Fibroblast of lung (primary cell): ENCODE data around the gene MRPL19. TPM values are rescaled to one million over a fixed set of nuclear protein-coding genes. Genes with fewer than 3 reads are reported as not detected.

ENCODE experiments used
- DNase-seq, 2 donors: peaks; one replicate each; pipeline versions ENCODE4 v3.0.0 to v3.0.0-alpha.2; 2010; ENCODE audit warnings: low read depth in 2 of 2
- H2AFZ ChIP-seq: 2 replicates; pipeline ENCODE4 v1.5.1; 2012; ENCODE audit warnings: low read length, control low read depth, inconsistent platforms
- H3K27ac ChIP-seq: 2 replicates; pipeline ENCODE4 v1.5.1; 2011; ENCODE audit warnings: low read length, control low read depth; ENCODE audit not compliant: insufficient read depth
- H3K27me3 ChIP-seq: 2 replicates; pipeline ENCODE4 v1.5.1; 2011; ENCODE audit warnings: mild to moderate bottlenecking, low read length; ENCODE audit not compliant: control insufficient read depth, insufficient read depth
- H3K36me3 ChIP-seq: 2 replicates; pipeline ENCODE4 v1.5.1; 2011; ENCODE audit warnings: low read length; ENCODE audit not compliant: control insufficient read depth, insufficient read depth
- H3K4me1 ChIP-seq: 2 replicates; pipeline ENCODE4 v1.5.1; 2011; ENCODE audit warnings: low read length; ENCODE audit not compliant: control insufficient read depth, insufficient read depth; ENCODE audit errors: extremely low read depth
- H3K4me2 ChIP-seq: 2 replicates; pipeline ENCODE4 v1.5.1; 2011; ENCODE audit warnings: low read length, control low read depth; ENCODE audit not compliant: insufficient read depth; ENCODE audit errors: extremely low read depth
- H3K4me3 ChIP-seq, 4 experiments: fragments of 200-600 bp in 1 of 4; sonication (generic) in 1 of 4; replicated peaks in 1 of 4; 2 replicates each; pipeline ENCODE4 v1.5.1; 2011 to 2016; ENCODE audit warnings: low read length in 4 of 4, low read depth in 3 of 4, mild to moderate bottlenecking in 3 of 4, control low read depth in 2 of 4, inconsistent platforms in 1 of 4, mixed read lengths in 1 of 4; ENCODE audit not compliant: insufficient read depth in 1 of 4; ENCODE audit errors: control extremely low read depth in 1 of 4
- H3K79me2 ChIP-seq: 2 replicates; pipeline ENCODE4 v1.5.1; 2012; ENCODE audit warnings: mild to moderate bottlenecking, low read length, inconsistent platforms; ENCODE audit not compliant: control insufficient read depth, insufficient read depth
- H3K9ac ChIP-seq: 2 replicates; pipeline ENCODE4 v1.5.1; 2011; ENCODE audit warnings: mild to moderate bottlenecking, low read length, control low read depth; ENCODE audit not compliant: insufficient read depth
- H3K9me3 ChIP-seq: 2 replicates; pipeline ENCODE4 v1.5.1; 2012; ENCODE audit warnings: low read depth, low read length; ENCODE audit not compliant: control insufficient read depth, insufficient read depth
- H4K20me1 ChIP-seq: 2 replicates; pipeline ENCODE4 v1.5.1; 2011; ENCODE audit warnings: low read length; ENCODE audit not compliant: control insufficient read depth, insufficient read depth; ENCODE audit errors: extremely low read depth
- EZH2 ChIP-seq: IDR thresholded peaks from 2 replicates; pipeline ENCODE4 v1.5.1; 2012; ENCODE audit warnings: low read length, control low read depth, mild to moderate bottlenecking; ENCODE audit errors: missing control alignments
- polyA plus RNA-seq, 2 donors: library from polyadenylated mRNA; depleted of rRNA in 1 of 2; stranded (reverse) in 1 of 2; unstranded in 1 of 2; fragments of >200 nt; gene quantifications; 2 replicates each; pipeline ENCODE4 v1.2.1, GENCODE V29; 2011 to 2012; ENCODE audit warnings: missing spikeins in 1 of 2
- total RNA-seq: library from RNA; depleted of rRNA; stranded (reverse); fragments of >200 nt; gene quantifications from 2 replicates; pipeline ENCODE4 v1.2.1, GENCODE V29; 2014
- TF ChIP-seq, protein P1 (sequence below), 2 donors: IDR thresholded peaks in 1 of 2; conservative IDR thresholded peaks in 1 of 2; 1 replicate in 1 of 2; 2 replicates in 1 of 2; pipeline ENCODE4 v1.5.1; 2011 to 2012; ENCODE audit warnings: low read length in 2 of 2, control low read depth in 1 of 2, inconsistent platforms in 1 of 2, low read depth in 1 of 2, mild to moderate bottlenecking in 1 of 2

MRPL19 gene
- total and polyA plus RNA-seq, 2 donors (not counting 1 experiment from before 2014, with no cell fraction given), result 36.2 to 39.3 TPM

DNA sequence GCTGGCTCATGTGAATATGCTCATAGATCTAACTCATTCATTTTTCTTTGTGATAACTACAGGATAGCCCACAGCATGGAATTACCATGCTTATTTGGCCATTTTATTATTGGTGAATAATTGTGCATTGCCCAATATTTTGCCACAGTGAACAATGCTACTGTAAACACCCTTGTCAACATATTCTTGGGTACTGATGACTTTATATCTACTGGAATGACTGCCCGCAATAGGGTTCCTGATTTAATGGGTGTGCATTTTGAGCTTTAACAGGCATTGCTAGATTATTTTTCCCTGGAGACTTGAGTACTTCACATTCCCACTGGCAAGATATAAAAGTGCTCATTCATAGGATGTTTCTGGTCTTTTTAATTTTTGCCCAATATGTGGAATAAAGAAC, 43.1 kb upstream of the MRPL19 start:
- Histone ChIP-seq H3K27ac (no peak overlapping the region), H3K4me1 (peaks cover 17% of the 10 kb centered on the region), H4K20me1 (no peaks in the 10 kb centered on the region), H2AFZ (no peak overlapping the region), H3K4me2 (no peak overlapping the region), H3K27me3 (no peaks in the 10 kb centered on the region), H3K9ac (no peak overlapping the region), H3K9me3 (no peaks in the 10 kb centered on the region), H3K36me3 (no peaks in the 10 kb centered on the region), H3K79me2 (no peaks in the 10 kb centered on the region), H3K4me3 (no peak overlapping the region)
- no peak for DNase-seq
- TF ChIP-seq EZH2, result no peak
- TF ChIP-seq, protein P1, sequence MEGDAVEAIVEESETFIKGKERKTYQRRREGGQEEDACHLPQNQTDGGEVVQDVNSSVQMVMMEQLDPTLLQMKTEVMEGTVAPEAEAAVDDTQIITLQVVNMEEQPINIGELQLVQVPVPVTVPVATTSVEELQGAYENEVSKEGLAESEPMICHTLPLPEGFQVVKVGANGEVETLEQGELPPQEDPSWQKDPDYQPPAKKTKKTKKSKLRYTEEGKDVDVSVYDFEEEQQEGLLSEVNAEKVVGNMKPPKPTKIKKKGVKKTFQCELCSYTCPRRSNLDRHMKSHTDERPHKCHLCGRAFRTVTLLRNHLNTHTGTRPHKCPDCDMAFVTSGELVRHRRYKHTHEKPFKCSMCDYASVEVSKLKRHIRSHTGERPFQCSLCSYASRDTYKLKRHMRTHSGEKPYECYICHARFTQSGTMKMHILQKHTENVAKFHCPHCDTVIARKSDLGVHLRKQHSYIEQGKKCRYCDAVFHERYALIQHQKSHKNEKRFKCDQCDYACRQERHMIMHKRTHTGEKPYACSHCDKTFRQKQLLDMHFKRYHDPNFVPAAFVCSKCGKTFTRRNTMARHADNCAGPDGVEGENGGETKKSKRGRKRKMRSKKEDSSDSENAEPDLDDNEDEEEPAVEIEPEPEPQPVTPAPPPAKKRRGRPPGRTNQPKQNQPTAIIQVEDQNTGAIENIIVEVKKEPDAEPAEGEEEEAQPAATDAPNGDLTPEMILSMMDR (conservative IDR thresholded peaks at IDR 0.05 in 1 of 2, IDR thresholded peaks at IDR 0.05 in 1 of 2; ENCODE audit: low read depth in 1 of 2, low read length in 2 of 2), result no peak

GRCh38 chr2:75604484-75604883, 42.1 kb upstream of the MRPL19 start:
- Histone ChIP-seq H3K9ac (no peak overlapping the region), H3K4me2 (no peak overlapping the region), H3K4me3 (no peak overlapping the region), H3K27me3 (no peaks in the 10 kb centered on the region), H3K27ac (no peak overlapping the region), H3K36me3 (no peaks in the 10 kb centered on the region), H3K79me2 (no peaks in the 10 kb centered on the region), H3K9me3 (no peaks in the 10 kb centered on the region), H3K4me1 (peaks cover 21% of the 10 kb centered on the region), H4K20me1 (no peaks in the 10 kb centered on the region), H2AFZ (no peak overlapping the region)
- peak in 1 of 2 donors; percentile 66 for DNase-seq
- TF ChIP-seq EZH2, result no peak
- TF ChIP-seq, protein P1 (conservative IDR thresholded peaks at IDR 0.05 in 1 of 2, IDR thresholded peaks at IDR 0.05 in 1 of 2; ENCODE audit: low read depth in 1 of 2, low read length in 2 of 2), result no peak

DNA sequence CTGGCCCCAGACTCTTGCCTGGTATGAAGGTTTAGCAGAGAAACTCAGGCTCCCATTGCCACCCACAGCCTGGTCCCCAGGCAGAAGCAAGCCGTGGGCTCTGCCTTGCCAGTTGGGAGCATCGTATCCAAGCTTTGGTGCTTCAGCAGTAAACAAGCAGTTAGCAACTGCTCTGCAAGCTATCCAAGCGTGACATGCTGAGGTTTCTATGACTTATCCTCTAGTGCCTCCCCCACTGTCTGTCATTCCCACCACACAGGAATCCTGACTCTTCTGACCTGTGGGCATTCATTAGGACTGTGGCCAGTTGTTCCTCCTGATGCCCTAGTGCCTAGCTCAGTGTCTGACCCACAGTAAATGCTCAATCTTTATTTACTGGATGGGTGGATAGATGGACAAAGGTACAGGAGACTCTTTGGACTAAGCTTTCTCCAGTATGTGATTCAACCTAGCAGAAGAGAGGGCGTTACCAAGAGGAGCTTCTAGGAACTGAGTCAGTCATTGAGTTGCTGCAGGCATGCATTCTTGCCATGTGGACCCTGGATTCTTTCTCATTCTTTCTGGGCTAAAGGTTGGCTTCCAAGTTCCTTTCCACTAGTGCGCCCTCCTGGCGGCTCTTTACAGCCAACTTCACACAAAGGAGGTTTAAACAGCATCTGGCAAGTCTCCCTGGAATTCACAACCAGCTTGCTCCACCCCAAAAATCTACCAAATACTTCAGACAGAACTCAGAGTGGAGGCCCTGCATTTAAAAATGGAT, 40.6 kb upstream of the MRPL19 start:
- peak overlapping the region; percentile 55 for H3K4me2 ChIP-seq
- no peaks in the 10 kb centered on the region for H3K9me3 ChIP-seq
- H3K36me3 ChIP-seq, result no peaks in the 10 kb centered on the region
- no peaks in the 10 kb centered on the region for H3K27me3 ChIP-seq
- H2AFZ ChIP-seq, result no peak overlapping the region
- no peak overlapping the region for H3K9ac ChIP-seq
- H3K27ac ChIP-seq, result peak overlapping the region; percentile 55
- DNase-seq, result peak; percentile 85 to 99
- TF ChIP-seq EZH2, result no peak
- TF ChIP-seq, protein P1 (conservative IDR thresholded peaks at IDR 0.05 in 1 of 2, IDR thresholded peaks at IDR 0.05 in 1 of 2; ENCODE audit: low read depth in 1 of 2, low read length in 2 of 2), result peak; percentile 25 to 34
- H3K4me1 ChIP-seq, result peaks cover 21% of the 10 kb centered on the region
- no peaks in the 10 kb centered on the region for H4K20me1 ChIP-seq
- no peaks in the 10 kb centered on the region for H3K79me2 ChIP-seq
- H3K4me3 ChIP-seq, result no peak overlapping the region
